Astrocyte (in vitro differentiated cells and primary cell): Measurements from ENCODE around the gene OR10D3.

Experiments used
- EZH2 ChIP-seq: IDR thresholded peaks from 2 replicates; pipeline ENCODE4 v1.6.1; 2012; ENCODE audit warnings: mild to moderate bottlenecking, low read length, inconsistent platforms; ENCODE audit not compliant: insufficient read depth
- TF ChIP-seq, protein P1 (sequence below): IDR thresholded peaks from 2 replicates; pipeline ENCODE4 v1.5.1; 2011; ENCODE audit warnings: low read depth, mild to moderate bottlenecking, inconsistent platforms, low read length, moderate library complexity; ENCODE audit not compliant: insufficient read depth

DNA sequence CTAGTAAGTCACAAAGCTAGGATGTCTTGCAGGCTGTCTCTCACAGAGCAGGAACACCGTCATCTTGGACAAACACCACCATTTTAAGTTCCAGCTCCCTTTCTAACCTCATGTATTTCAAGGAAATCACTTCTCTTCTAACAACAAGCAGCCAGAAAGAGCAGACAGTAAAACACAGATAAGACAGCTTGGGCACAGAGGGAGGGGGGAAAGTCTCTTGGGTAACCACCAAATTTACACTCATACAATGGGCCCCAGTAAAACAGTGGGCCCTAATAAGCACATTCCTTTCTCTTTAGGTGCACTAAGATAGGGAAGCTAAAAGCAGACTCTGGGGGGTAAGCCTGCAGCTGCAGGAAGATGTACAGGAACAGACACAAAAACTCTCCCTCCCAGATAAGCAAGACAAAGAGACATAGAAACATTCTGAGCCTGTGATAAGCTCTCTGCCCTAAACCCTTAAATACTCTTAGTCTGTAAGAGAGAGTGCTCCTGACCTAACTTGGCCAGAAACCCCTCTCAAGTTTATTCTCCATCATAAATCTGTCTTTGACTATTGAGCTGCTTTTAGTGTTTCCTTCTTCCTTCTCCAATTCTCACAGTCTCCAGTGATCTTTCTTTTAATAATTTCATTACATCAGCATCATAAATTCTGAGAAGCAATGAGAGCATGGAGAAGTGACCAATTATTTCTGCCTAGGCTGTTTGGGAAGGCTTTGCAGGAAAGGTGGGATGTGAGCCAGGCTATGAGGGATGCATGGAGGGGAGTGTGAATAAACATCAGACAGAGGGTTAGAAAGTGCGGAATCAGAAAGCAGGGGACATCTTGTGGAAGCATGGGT is 7.4 kb downstream of the OR10D3 start:
- TF ChIP-seq, protein P1, sequence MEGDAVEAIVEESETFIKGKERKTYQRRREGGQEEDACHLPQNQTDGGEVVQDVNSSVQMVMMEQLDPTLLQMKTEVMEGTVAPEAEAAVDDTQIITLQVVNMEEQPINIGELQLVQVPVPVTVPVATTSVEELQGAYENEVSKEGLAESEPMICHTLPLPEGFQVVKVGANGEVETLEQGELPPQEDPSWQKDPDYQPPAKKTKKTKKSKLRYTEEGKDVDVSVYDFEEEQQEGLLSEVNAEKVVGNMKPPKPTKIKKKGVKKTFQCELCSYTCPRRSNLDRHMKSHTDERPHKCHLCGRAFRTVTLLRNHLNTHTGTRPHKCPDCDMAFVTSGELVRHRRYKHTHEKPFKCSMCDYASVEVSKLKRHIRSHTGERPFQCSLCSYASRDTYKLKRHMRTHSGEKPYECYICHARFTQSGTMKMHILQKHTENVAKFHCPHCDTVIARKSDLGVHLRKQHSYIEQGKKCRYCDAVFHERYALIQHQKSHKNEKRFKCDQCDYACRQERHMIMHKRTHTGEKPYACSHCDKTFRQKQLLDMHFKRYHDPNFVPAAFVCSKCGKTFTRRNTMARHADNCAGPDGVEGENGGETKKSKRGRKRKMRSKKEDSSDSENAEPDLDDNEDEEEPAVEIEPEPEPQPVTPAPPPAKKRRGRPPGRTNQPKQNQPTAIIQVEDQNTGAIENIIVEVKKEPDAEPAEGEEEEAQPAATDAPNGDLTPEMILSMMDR, result no peak
- no peak for TF ChIP-seq EZH2
